MM.1S (cell line): ENCODE measurements around the gene ZNF598.

Experiments
- DNase-seq: peaks from one replicate; pipeline ENCODE4 v3.0.0-alpha.2; 2015
- H2AFZ ChIP-seq: fragments of 300-600 bp; sonication (generic); 2 replicates; pipeline ENCODE4 v1.6.0; 2016; ENCODE audit warnings: antibody characterized with exemption, low read length
- H3F3A ChIP-seq: fragments of 300-600 bp; sonication (generic); 2 replicates; pipeline ENCODE4 v1.6.1; 2016; ENCODE audit warnings: mild to moderate bottlenecking, antibody characterized with exemption, low read length, moderate library complexity, mixed read lengths; ENCODE audit not compliant: insufficient read depth
- H3K27ac ChIP-seq: fragments of 300-600 bp; sonication (generic); 2 replicates; pipeline ENCODE4 v1.5.1; 2016; ENCODE audit warnings: mild to moderate bottlenecking, low read length
- H3K27me3 ChIP-seq: fragments of 300-600 bp; sonication (generic); replicated peaks from 2 replicates; pipeline ENCODE4 v1.6.0; 2016; ENCODE audit warnings: low read length; ENCODE audit not compliant: insufficient read depth
- H3K36me3 ChIP-seq: fragments of 300-600 bp; sonication (generic); replicated peaks from 2 replicates; pipeline ENCODE4 v1.6.1; 2016; ENCODE audit warnings: mild to moderate bottlenecking, low read length, mixed read lengths; ENCODE audit not compliant: insufficient read depth
- H3K4me1 ChIP-seq: fragments of 300-600 bp; sonication (generic); 2 replicates; pipeline ENCODE4 v1.6.1; 2016; ENCODE audit warnings: low read length, mixed read lengths
- H3K4me2 ChIP-seq: fragments of 300-600 bp; sonication (generic); 2 replicates; pipeline ENCODE4 v1.6.0; 2016; ENCODE audit warnings: low read depth, low read length
- H3K4me3 ChIP-seq: fragments of 300-600 bp; sonication (generic); 2 replicates; pipeline ENCODE4 v1.5.1; 2016; ENCODE audit warnings: low read length, mixed read lengths
- H3K79me2 ChIP-seq: fragments of 300-600 bp; sonication (generic); 2 replicates; pipeline ENCODE4 v1.6.1; 2016; ENCODE audit warnings: mixed run types, low read length, mixed read lengths
- H3K9ac ChIP-seq: fragments of 300-600 bp; sonication (generic); 2 replicates; pipeline ENCODE4 v1.6.1; 2016; ENCODE audit warnings: low read length, mixed read lengths
- H3K9me2 ChIP-seq: fragments of 300-600 bp; sonication (generic); replicated peaks from 2 replicates; pipeline ENCODE4 v1.6.1; 2016; ENCODE audit warnings: mild to moderate bottlenecking, low read length, mixed read lengths; ENCODE audit not compliant: insufficient read depth
- H3K9me3 ChIP-seq: fragments of 300-600 bp; sonication (generic); replicated peaks from 2 replicates; pipeline ENCODE4 v1.6.1; 2016; ENCODE audit warnings: mild to moderate bottlenecking, low read length, mixed read lengths; ENCODE audit not compliant: insufficient read depth
- H4K20me1 ChIP-seq: fragments of 300-600 bp; sonication (generic); 2 replicates; pipeline ENCODE4 v1.6.1; 2016; ENCODE audit warnings: mild to moderate bottlenecking, low read length, moderate library complexity, mixed read lengths; ENCODE audit not compliant: insufficient read depth
- EZH2 ChIP-seq: fragments of 300-600 bp; sonication (generic); optimal IDR thresholded peaks from 2 replicates; pipeline ENCODE3; 2017; ENCODE audit warnings: low read depth, mild to moderate bottlenecking, antibody characterized with exemption, low read length, mixed read lengths
- EZH2phosphoT487 ChIP-seq: fragments of 300-600 bp; sonication (generic); IDR thresholded peaks from 2 replicates; pipeline ENCODE4 v1.6.1; 2018; ENCODE audit warnings: antibody characterized with exemption, low read length
- TF ChIP-seq, protein P1 (sequence below): fragments of 300-600 bp; sonication (generic); IDR thresholded peaks from 2 replicates; pipeline ENCODE4 v1.5.1; 2016; ENCODE audit warnings: antibody characterized with exemption, low read length, mixed read lengths

The ZNF598 gene

DNA sequence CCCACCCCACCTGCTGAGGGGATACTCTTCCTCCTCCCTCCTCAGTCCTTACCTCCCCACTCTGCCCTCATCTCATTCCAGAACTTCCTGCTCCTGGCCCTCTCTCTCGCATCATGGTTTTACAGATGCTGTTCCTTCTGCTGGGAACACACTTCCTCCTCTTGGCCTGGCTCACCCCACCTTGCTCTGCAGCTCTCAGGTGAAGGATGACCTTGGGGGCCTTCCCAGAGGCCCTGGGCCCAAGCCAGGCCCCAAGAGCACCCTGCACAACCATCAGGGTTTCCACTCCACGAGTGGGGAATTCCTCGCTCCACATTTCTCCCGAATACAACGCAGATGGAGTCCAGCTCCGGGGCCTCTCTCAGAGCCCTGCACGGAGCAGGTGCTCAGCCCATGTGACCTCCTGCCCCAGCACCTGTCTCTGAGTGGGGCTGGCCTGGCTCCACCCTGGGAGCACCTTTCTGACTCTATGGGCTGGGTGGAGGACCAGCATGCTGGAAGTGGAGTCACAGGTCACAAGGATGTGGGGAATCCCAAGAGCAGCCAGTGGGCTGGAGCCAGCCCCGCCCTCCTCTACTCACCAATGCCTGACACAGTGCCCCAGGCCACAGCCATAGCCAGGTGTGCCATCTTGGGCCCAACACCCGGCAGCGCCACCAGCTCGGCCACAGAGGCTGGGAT lies 33.5 kb upstream of the ZNF598 start:
- H3K27ac ChIP-seq, result no peak overlapping the region
- H3K4me3 ChIP-seq, result no peak overlapping the region
- no peak for DNase-seq
- no peaks in the 10 kb centered on the region for H3K9me3 ChIP-seq
- no peaks in the 10 kb centered on the region for H3K9me2 ChIP-seq
- no peak overlapping the region for H3K4me2 ChIP-seq
- peaks cover 8% of the 10 kb centered on the region for H3K79me2 ChIP-seq
- no peak overlapping the region for H3K9ac ChIP-seq
- no peaks in the 10 kb centered on the region for H3K4me1 ChIP-seq
- H3K27me3 ChIP-seq, result no peaks in the 10 kb centered on the region
- no peaks in the 10 kb centered on the region for H4K20me1 ChIP-seq
- no peaks in the 10 kb centered on the region for H3F3A ChIP-seq
- H3K36me3 ChIP-seq, result no peaks in the 10 kb centered on the region
- H2AFZ ChIP-seq, result no peak overlapping the region
- no peak for TF ChIP-seq EZH2
- TF ChIP-seq, protein P1, sequence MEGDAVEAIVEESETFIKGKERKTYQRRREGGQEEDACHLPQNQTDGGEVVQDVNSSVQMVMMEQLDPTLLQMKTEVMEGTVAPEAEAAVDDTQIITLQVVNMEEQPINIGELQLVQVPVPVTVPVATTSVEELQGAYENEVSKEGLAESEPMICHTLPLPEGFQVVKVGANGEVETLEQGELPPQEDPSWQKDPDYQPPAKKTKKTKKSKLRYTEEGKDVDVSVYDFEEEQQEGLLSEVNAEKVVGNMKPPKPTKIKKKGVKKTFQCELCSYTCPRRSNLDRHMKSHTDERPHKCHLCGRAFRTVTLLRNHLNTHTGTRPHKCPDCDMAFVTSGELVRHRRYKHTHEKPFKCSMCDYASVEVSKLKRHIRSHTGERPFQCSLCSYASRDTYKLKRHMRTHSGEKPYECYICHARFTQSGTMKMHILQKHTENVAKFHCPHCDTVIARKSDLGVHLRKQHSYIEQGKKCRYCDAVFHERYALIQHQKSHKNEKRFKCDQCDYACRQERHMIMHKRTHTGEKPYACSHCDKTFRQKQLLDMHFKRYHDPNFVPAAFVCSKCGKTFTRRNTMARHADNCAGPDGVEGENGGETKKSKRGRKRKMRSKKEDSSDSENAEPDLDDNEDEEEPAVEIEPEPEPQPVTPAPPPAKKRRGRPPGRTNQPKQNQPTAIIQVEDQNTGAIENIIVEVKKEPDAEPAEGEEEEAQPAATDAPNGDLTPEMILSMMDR, result no peak

GRCh38 chr16:2042171-2042985 lies 32.8 kb upstream of the ZNF598 start:
- H4K20me1 ChIP-seq, result no peaks in the 10 kb centered on the region
- H3K36me3 ChIP-seq, result no peaks in the 10 kb centered on the region
- H2AFZ ChIP-seq, result no peak overlapping the region
- H3F3A ChIP-seq, result no peaks in the 10 kb centered on the region
- no peak overlapping the region for H3K4me2 ChIP-seq
- no peaks in the 10 kb centered on the region for H3K27me3 ChIP-seq
- TF ChIP-seq EZH2, result no peak
- no peak for TF ChIP-seq EZH2phosphoT487
- TF ChIP-seq, protein P1, result no peak
- no peak for DNase-seq
- no peak overlapping the region for H3K4me3 ChIP-seq
- no peak overlapping the region for H3K27ac ChIP-seq
- H3K9me3 ChIP-seq, result no peaks in the 10 kb centered on the region
- H3K9ac ChIP-seq, result no peak overlapping the region
- no peaks in the 10 kb centered on the region for H3K9me2 ChIP-seq
- H3K4me1 ChIP-seq, result no peaks in the 10 kb centered on the region
- 0 out of 2 replicates have a peak, but pooled peaks cover 5% of the 10 kb centered on the region for H3K79me2 ChIP-seq

DNA sequence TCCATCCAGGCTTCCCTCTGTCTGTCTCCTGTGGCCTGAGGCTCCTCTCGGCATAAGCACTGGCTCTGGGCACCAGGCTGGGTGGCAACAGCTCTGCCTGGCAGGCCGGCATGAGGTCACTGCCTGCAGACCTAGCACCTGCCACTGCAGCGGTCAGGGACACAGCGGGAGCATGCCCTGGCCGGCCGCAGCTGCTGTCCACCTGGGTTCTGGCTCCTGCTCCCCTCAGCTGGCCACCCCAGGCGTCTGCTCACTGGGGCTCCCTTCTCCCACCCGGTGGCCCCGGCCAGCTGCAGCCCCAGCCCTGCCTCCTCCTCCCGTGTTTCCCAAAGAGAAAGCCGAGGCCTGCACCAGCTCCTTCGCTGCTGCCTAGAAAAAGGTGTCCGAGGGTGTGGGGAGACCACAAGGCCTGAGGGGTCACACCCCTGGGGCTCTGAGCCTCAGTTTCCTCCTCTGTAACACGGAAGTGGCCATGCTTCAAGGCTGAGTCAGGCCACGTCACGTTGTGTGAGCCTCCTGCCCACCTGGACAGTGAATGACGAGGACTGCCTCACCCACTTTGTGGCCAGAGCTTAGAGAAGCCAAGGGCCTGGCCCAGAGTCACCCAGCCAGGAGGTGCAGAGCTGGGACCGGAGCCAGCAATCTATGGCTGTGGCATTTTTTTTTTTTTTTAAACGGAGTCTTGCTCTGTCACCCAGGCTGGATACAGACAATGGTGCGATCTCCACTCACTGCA lies 31.3 kb upstream of the ZNF598 start:
- DNase-seq, result no peak
- H2AFZ ChIP-seq, result no peak overlapping the region
- no peak overlapping the region for H3K9ac ChIP-seq
- no peak overlapping the region for H3K27ac ChIP-seq
- no peak overlapping the region for H3K4me2 ChIP-seq
- H3K9me3 ChIP-seq, result no peaks in the 10 kb centered on the region
- H3K79me2 ChIP-seq, result no peaks in the 10 kb centered on the region
- H3K27me3 ChIP-seq, result peaks cover 9% of the 10 kb centered on the region; the same call in 1 of the 2 replicates
- no peaks in the 10 kb centered on the region for H3K9me2 ChIP-seq
- TF ChIP-seq EZH2, result no peak
- TF ChIP-seq EZH2phosphoT487, result no peak
- TF ChIP-seq, protein P1, result no peak
- H3K36me3 ChIP-seq, result no peaks in the 10 kb centered on the region
- H4K20me1 ChIP-seq, result no peaks in the 10 kb centered on the region
- no peaks in the 10 kb centered on the region for H3K4me1 ChIP-seq
- no peak overlapping the region for H3K4me3 ChIP-seq
- no peaks in the 10 kb centered on the region for H3F3A ChIP-seq
